ENCODE data around the gene GSDME.

Gene GSDME

GRCh38 chr7:24702755-24703154 is 54.5 kb downstream of the GSDME start:
- no peak for DNase-seq

GRCh38 chr7:24701261-24702235 is 55.7 kb downstream of the GSDME start:
- no peak for DNase-seq

GRCh38 chr7:24700521-24701260 is 56.6 kb downstream of the GSDME start:
- no peak for DNase-seq

GRCh38 chr7:24698531-24699266 is 58.6 kb downstream of the GSDME start:
- no peak for DNase-seq

- DNase-seq: no peak
Measured at GRCh38 chr7:24697416-24697815, 59.8 kb downstream of the GSDME start.

GRCh38 chr7:24692592-24692991 is 64.7 kb downstream of the GSDME start:
- no peak for DNase-seq

GRCh38 chr7:24690251-24690650 is 67.0 kb downstream of the GSDME start:
- DNase-seq: peak; percentile 35 to 42

- DNase-seq: no peak
Measured at GRCh38 chr7:24685708-24686107, 71.6 kb downstream of the GSDME start.

GRCh38 chr7:24670782-24671181 is 86.5 kb downstream of the GSDME start:
- no peak for DNase-seq

- DNase-seq: no peak
Measured at GRCh38 chr7:24669971-24670591, 87.2 kb downstream of the GSDME start.

- no peak for DNase-seq
Measured at GRCh38 chr7:24668927-24669635, 88.2 kb downstream of the GSDME start.

GRCh38 chr7:24665564-24666294 is 91.5 kb downstream of the GSDME start:
- DNase-seq: peak; percentile 48 to 55

GRCh38 chr7:24660546-24660945 is 96.7 kb downstream of the GSDME start:
- no peak for DNase-seq

GRCh38 chr7:24659505-24659904 is 97.8 kb downstream of the GSDME start:
- no peak for DNase-seq

- no peak for DNase-seq
Measured at GRCh38 chr7:24657980-24658379, 99.3 kb downstream of the GSDME start.

- DNase-seq: no peak
Measured at GRCh38 chr7:24656608-24657007, 100.7 kb downstream of the GSDME start.

- no peak for DNase-seq
Measured at GRCh38 chr7:24654305-24654704, 103.0 kb downstream of the GSDME start.

GRCh38 chr7:24653316-24654085 is 103.8 kb downstream of the GSDME start:
- DNase-seq: peak in 1 of 2 donors; percentile 22

GRCh38 chr7:24652251-24652939 is 104.9 kb downstream of the GSDME start:
- no peak for DNase-seq

All from inflammatory macrophage (primary cell).